Pancreas (tissue), 10 donors: Measurements from ENCODE around the gene ANAPC10. TPM values are rescaled to one million over a fixed set of nuclear protein-coding genes. Genes with fewer than 3 reads are reported as not detected.

Experiments
- ATAC-seq, 4 donors: fragments of 200-7000 bp; cut with Tn5 transposase; one replicate each; pipeline versions ENCODE4 v1.8.0 to v1.9.1; 2020; ENCODE audit warnings: mild to moderate bottlenecking in 4 of 4, moderate library complexity in 4 of 4
- DNase-seq, 6 donors: peaks; one replicate each; pipeline ENCODE4 v3.0.0-alpha.2; 2020
- FAIRE-seq: peaks from 2 replicates; lab custom pipeline; 2012; peaks lifted over from hg19 to GRCh38; lab: Jason Lieb, UNC
- H3K27ac ChIP-seq, 4 donors: fragments of 200-600 bp; sonication (generic); 1 replicate in 3 of 4; 2 replicates in 1 of 4; pipeline versions ENCODE4 v1.5.0 to v1.8.0; 2020
- H3K27me3 ChIP-seq, 4 donors: fragments of 200-600 bp; one replicate each; pipeline ENCODE4 v1.8.0; 2021
- H3K36me3 ChIP-seq, 3 donors: fragments of 200-600 bp; sonication (generic) in 1 of 3; one replicate each; pipeline versions ENCODE4 v1.5.0 to v1.8.0; 2020 to 2021
- H3K4me1 ChIP-seq, 3 donors: fragments of 200-600 bp; one replicate each; pipeline ENCODE4 v1.8.0; 2021
- H3K4me3 ChIP-seq, 4 donors: fragments of 200-600 bp; sonication (generic) in 2 of 4; one replicate each; pipeline versions ENCODE4 v1.5.0 to v1.8.0; 2020 to 2021
- H3K9me3 ChIP-seq, 4 donors: fragments of 200-600 bp; one replicate each; pipeline ENCODE4 v1.8.0; 2021
- CTCF ChIP-seq, 4 donors: fragments of 200-600 bp; sonication (generic) in 3 of 4; IDR thresholded peaks; one replicate each; pipeline versions ENCODE4 v1.5.0 to v1.8.0; 2021; ENCODE audit warnings: antibody characterized with exemption in 4 of 4
- WGBS, 2 donors: extraction: QIAGEN DNeasy Blood & Tissue Kit; methylation state at CpG; one replicate each; pipeline ENCODE4 v1.1.7; 2013; 5-methylcytosine and 5-hydroxymethylcytosine counted together
- intact Hi-C, 3 donors: fragments of 100-400 bp; cut with DNase I; formaldehyde crosslinking; loops; one replicate each; pipeline versions ENCODE4 v1.11.1 to v1.14.2; 2022
- polyA plus RNA-seq, 2 donors: library from polyadenylated mRNA; stranded (reverse); fragments of 200-250 nt; gene quantifications; one replicate each; pipeline ENCODE4 v1.2.3, GENCODE V29; 2013
- total RNA-seq, 6 donors: library from RNA; stranded (reverse); fragmentation: NEBNext Ultra II Directional in 4 of 6; extraction: Animal tissue kit (Norgen Biotek cat#: 25700) in 4 of 6; gene quantifications; one replicate each; pipeline versions ENCODE4 v1.2.1 to v1.2.4, GENCODE V29; 2021 to 2023
- donor health status: healthy with polysubstance abuse.
- donor health status: DM: no; HTN: no; CAD: no; lungs with moderate emphysema.
- donor health status: DM: no; HTN: no; CAD: no.
- donor health status: control.
- donor health status: control.
- donor health status: Bipolar disorder and iron deficiency.
- donor health status: DM: yes; HTN: yes; CAD: no.
- donor health status: DM: no; HTN: no; CAD: no.
- donor health status: DM: no; HTN: no; CAD: no.
- donor health status: DM: yes; HTN: yes; CAD: no.

ANAPC10 gene
- total and polyA plus RNA-seq, 8 donors = 5.3 to 11.1 (median 8.3) TPM

- Histone ChIP-seq H3K4me3 (no peak overlapping the region), H3K27ac (no peak overlapping the region), H3K4me1 (no peaks in the 10 kb centered on the region), H3K27me3 (no peaks in the 10 kb centered on the region), H3K9me3 (no peaks in the 10 kb centered on the region), H3K36me3 (no peaks in the 10 kb centered on the region)
- TF ChIP-seq CTCF (IDR thresholded peaks at IDR 0.05) = no peak
- DNase-seq = no peak
- FAIRE-seq = no peak
- no peak for ATAC-seq
- WGBS, 2 donors = 85 to 86% methylated on average over 4 of the region's 4 CpGs
- intact Hi-C loops = no loop called here
Observed at GRCh38 chr4:144967161-144967560, 130.8 kb downstream of the ANAPC10 start.

GRCh38 chr4:144962300-144962699 lies 135.7 kb downstream of the ANAPC10 start:
- no peak overlapping the region for H3K4me3 ChIP-seq
- intact Hi-C loops = no loop called here
- DNase-seq (no peak), ATAC-seq (no peak), FAIRE-seq (no peak)
- 65 to 76% methylated on average over 4 of the region's 4 CpGs for WGBS, 2 donors
- TF ChIP-seq CTCF (IDR thresholded peaks at IDR 0.05) = no peak
- no peaks in the 10 kb centered on the region for H3K27me3 ChIP-seq
- no peaks in the 10 kb centered on the region for H3K9me3 ChIP-seq
- H3K36me3 ChIP-seq = no peaks in the 10 kb centered on the region
- H3K27ac ChIP-seq = no peak overlapping the region
- no peaks in the 10 kb centered on the region for H3K4me1 ChIP-seq

DNA sequence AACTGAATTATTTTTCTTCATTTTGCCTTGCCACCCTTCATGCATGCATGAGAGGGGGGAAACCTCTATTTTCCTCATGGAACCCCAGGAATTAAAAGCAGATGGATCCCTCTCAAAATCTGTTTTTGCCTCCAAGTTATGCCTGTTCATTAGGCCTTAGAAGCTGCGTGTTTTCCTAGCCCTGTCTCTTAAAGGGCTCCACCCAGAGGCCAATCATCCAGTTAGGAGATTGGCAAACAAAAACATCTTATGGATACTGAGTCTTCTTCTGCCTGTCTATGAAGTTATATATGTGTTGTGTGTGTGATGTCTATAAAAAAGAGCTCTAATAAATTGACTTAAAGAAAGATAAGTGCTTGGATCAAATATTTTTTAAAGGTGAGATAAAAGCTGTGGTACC lies 142.9 kb downstream of the ANAPC10 start:
- intact Hi-C loops = no loop called here

DNA sequence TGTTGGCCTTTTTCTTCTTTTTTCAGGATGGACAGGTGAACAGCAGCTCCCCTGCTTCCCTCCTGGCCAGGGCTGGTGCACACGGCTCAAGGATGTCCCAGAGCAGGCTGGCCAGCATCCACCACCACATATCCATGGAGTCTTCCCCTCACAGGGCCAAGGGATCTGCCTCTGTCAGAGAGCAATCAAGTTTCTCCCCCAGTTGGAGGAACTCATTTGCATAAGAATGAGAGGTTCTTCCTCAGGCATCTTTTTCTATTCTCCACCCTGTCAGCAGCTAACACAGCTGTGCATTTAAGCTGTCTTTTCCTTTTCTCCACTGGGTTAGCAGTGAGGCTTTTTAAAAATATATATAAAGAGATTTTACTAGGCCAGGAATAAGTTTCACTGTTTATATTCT lies 143.8 kb downstream of the ANAPC10 start:
- Histone ChIP-seq H3K4me3 (no peak overlapping the region), H3K9me3 (no peaks in the 10 kb centered on the region), H3K27ac (no peak overlapping the region), H3K27me3 (no peaks in the 10 kb centered on the region), H3K4me1 (no peaks in the 10 kb centered on the region), H3K36me3 (no peaks in the 10 kb centered on the region)
- intact Hi-C loops = no loop called here
- no peak for ATAC-seq
- TF ChIP-seq CTCF (IDR thresholded peaks at IDR 0.05) = no peak
- FAIRE-seq = no peak
- DNase-seq = no peak
- WGBS, 2 donors = 57 to 70% methylated on average over 1 of the region's 1 CpG

More for the DNA sequence above, 142.9 kb downstream of the ANAPC10 start:
- H3K27me3 ChIP-seq = no peaks in the 10 kb centered on the region
- DNase-seq (no peak), ATAC-seq (no peak), FAIRE-seq (no peak)
- H3K36me3 ChIP-seq = no peaks in the 10 kb centered on the region
- no peak overlapping the region for H3K27ac ChIP-seq
- no peak overlapping the region for H3K4me3 ChIP-seq
- TF ChIP-seq CTCF (IDR thresholded peaks at IDR 0.05) = no peak
- H3K4me1 ChIP-seq = no peaks in the 10 kb centered on the region
- WGBS, 2 donors = 65 to 74% methylated on average over 1 of the region's 1 CpG
- no peaks in the 10 kb centered on the region for H3K9me3 ChIP-seq

DNA sequence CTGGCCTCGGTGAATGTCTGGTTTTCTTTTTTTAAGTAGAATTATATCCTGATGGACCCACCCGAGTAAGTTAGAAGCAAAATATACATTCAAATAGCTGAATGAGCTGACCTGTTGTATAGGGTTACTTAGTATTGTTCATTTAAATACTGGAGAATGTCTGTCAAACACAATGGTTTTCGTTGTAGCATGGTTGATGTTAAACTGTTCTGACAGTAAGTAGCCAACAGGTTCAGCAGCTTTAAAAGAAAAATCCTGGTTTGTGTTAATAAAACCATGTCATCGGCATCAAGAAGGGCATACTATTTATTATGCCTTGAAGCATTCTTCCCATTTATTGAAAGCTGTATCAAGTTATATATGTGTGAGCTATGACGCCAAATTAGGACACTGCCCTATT lies 149.6 kb downstream of the ANAPC10 start:
- Histone ChIP-seq H3K27me3 (no peaks in the 10 kb centered on the region), H3K4me3 (no peak overlapping the region), H3K9me3 (no peaks in the 10 kb centered on the region), H3K27ac (no peak overlapping the region), H3K4me1 (no peaks in the 10 kb centered on the region), H3K36me3 (no peaks in the 10 kb centered on the region)
- no peak for TF ChIP-seq CTCF (IDR thresholded peaks at IDR 0.05)
- ATAC-seq (no peak), FAIRE-seq (no peak), DNase-seq (no peak)
- WGBS, 2 donors = 76 to 83% methylated on average over 5 of the region's 5 CpGs
- intact Hi-C loops = no loop called here
